ENCODE data around the gene KCNK18.
"Not testable (repeated sequence)": the region's sequence is repeated elsewhere in the genome, so short reads cannot be mapped to it uniquely, and the experiment has no call there.

The KCNK18 gene

DNA sequence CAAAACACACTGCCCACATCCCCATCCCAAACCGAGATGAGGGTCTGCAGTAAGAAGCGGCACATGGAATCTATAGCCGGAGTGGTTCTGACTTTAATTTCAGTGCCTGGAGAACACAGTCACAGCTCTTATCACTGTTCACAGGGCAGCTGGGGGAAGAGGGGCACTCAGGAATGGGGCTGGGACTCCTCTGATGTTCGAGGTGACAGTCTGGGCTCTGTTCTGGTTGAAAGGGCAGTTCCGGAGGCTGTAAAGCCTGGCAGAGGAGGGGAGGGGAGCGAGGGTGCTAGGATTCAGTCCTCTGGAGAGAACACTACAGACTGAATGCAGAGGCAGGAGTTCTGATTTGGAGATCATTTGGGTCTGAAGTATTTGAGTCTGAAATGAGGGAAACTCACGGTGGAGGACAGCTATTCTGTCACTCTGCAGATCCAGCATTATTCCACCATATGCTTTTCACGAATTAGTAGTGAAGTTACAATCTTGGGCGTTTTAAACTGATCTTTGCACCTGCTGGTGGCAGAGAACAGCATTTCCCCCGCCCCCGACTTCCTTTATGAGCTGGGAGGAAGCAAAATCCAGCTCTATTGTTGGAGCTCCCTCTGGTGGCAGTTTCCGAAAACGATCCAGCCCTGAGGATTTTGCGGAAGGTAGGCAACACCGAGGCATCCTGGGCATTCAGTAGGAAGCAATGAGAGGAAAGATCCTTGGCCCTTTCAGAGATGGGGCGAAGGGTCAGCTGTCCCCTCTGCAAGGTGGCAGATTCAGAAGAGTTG lies 22.7 kb upstream of the KCNK18 start:
- DNase-seq = peak; percentile 69

DNA sequence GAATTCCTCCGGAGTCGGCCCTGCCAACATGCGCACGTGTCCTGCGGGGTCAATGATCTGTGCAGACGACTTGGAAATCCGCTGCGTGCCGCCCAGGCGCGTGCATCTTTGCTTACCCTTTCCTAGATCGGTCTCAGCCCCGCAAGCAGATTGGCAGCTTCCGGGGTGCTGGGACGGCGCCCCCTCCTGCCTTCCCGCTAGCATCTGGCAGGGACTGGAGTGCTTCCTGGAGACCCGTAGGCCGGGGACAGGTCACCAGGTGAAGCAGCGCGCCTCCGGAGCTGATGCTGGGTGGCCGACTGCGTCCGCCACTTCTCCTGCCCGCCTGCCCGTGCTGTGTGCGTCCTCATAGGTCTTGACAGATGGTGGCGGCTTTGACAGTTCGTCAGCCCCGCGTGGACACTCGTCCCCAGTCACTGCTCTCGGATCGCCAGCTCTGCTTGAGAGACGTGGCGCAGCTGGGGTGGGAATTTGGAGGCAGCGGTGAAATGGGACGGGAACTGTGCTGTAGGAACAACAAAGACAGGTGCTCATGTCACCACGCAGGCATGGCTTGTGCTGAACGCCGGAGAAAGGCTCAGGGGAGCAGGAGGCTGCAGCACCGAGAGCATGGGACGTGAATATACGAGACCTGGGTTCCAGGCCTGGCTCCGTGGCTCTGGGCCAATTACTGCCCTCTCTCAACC lies 21.9 kb upstream of the KCNK18 start:
- DNase-seq = no peak

DNA sequence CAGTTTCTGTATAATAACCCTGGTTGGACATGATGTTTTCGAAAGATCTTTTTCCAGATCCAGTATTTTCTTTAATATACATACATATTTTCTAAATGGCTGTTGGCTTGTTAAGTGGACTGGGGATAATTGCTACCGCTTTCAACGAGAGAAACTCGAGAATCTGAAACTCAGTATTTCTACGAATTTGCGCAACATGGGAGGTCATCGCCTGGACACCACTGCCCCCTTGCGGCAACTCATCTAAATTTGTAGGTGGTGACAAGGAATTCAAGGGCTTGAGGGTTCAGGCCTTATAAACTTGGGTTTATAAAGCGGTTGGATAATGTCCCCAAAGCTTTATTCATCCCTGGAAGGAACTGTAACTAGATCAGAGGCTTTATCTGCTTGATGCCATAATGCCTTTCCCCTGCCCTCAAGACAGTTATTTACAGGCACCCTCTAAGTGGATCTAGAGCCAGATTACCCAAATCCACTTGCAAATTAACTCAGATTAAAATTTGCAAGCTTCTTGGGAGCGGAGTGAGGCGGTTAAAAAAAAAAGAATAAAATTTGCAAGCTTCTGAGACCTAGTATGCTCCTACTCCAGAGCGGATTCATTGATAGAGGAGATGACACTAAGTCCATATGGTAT lies 21.3 kb upstream of the KCNK18 start:
- peak; percentile 63 for DNase-seq

DNA sequence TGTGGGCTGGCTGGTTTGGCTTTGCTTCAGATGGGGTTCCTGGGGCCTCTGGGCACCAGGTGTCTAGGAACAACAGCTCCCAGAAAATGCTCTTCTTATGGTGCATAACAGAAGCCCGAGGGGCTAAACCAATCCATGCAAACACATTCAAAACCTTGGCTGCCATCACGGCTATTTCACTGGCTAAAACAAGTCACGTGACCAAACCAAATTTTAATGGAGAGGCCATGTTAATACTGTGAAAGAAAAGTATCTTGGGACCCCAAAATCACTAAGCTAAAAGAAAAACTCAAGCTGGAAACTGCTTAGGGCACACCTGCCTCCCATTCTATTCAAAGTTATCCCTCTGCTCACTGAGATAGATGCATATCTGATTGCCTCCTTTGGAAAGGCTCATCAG lies 19.1 kb upstream of the KCNK18 start:
- no peak for DNase-seq

DNA sequence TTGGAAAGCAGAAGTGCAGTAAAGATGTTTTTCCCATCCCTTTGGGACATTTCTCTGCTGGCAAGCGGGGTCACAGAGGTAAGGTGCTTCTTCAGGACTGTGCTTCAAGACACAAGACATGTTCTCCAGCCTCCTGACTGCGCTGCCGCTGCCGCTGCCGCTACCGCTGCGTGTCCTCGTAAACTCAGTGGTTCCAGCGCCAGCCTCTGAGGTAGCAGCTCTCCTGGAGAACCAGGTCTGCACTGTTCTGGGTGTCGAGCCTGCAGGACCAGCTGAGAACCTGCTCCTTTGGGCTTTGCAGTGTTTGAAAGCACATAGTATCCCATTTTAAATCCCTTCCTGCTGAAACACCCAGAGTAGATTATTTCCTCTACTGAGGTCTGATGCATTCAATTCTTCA lies 13.0 kb upstream of the KCNK18 start:
- DNase-seq = no peak

DNA sequence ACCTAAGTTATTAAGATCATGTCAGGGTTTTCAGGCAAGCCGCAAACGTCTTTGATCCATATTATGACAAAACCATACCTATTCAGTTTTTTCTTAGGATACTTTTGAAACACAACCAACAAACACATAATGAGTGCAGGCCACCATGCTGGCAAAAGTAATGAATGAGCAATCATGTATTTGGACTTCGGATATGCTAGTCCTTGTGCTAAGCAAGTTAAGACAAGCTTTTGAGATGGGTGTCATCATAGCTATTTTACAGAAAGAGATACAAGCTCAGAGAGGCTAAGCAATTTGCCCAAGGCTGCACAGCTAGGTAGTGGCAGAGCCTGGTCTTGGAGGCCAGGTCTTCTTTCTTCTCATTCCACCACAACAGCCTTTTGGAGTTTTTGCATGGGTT lies 12.5 kb upstream of the KCNK18 start:
- DNase-seq = no peak

DNA sequence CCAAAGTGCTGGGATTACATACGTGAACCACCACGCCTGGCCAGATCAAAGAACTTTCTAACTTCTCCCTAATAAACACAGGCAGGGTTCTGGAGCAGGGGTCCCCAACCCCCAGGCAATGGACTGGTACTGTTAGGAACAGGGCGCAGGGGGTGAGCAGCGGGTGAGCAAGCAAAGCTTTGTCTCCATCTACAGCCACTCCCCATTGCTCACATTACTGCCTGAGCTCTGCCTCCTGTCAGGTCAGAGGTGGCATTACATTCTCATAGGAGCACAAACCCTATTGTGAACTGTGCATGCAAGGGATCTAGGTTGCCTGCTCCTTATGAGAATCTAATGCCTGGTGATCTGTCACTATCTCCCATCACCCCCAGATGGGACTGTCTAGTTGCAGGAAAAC lies 11.5 kb upstream of the KCNK18 start:
- not testable (repeated sequence) for DNase-seq

DNA sequence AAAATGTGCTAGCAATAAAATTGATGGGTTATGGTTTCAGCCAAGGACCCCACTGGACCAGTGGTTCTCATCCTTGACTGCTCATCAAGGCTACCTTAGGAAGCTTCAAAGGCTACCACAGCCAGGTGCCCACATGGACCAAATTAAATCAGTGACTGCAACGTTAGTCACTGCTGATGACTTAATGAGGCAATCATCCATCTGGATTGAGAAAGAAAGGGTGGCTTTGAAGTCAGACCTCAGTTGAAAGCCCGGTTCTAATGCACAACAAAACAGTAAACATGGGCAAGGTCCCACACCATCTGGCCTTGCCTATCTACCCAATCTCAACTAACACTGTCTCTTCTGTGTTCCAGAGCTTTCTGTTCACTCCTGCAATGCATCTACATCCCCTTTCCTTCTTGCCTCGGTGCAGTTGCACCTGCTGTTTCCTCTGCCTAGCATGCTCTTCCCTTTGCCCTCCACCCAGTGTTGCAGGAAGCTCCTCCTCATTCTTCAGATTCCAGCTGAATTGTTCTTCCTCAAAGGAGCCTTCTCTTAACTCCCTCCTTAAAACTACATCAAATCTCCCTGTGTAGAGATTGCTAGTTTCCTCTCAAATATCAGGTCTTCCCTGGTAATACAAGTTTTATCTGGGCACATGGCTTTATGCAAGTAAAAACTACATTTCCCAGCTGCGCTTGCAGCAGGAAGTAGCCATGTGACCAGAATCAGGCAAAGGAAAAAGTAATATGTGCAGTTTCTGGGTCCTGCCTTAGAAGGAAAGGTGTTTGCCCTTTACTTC lies 10.3 kb upstream of the KCNK18 start:
- peak; percentile 61 for DNase-seq

DNA sequence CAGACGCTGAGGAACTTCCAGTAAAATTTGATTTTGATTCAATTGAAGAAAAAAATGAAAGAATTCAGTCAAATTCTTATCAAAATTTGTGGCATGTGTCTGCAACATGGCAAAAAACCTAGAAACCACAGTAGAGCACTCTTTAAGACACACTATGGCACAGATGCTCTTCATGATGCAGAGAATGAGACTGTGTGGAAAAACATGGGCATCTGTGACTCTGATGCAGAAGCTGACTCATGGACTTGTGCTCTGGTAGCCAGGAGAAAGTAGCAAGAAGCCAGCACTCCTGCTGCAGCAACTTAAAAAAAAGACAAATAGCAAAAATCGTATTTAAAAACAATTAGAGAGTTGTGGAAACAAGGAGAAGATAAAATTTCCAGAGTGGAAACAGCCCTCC lies 8.9 kb upstream of the KCNK18 start:
- DNase-seq = no peak

DNA sequence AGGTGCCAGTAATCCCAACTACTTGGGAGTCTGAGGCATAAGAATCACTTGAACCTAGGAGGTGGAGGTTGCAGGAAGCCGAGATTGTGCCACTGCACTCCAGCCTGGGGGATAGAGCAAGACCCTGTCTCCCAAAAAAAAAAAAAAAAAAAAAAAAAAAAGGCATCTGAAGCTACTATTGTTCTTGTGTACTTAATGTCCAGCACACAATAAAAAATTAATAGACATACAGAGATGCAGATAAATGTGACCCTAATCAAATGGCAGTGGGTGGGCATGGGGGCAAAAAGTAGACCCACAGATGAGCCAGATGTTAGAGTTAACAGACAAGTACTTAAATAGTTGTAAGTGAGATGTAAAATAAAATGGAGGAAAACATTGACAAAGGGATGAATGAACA lies 7.7 kb upstream of the KCNK18 start:
- DNase-seq = no peak

DNA sequence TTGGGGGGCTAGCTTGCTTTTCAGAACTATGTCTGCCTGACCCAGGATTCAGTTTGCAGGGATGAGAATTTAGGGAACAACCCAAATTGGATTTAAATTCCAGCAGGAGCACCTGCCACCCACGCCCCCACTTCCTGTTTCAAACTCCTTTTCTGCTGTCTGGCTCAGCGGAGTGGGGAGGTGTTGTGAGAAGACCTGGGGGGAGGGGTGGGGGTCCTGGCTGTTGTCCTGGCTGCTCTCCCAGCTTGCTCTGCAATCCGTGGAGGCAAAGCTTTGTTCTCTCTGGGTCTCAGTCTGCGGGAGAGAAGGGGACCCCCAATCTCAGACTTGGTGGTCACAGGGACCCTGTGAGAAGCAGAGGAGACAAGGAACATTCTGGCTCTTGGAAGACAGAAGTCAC lies 799 bp downstream of the KCNK18 start:
- DNase-seq = no peak

DNA sequence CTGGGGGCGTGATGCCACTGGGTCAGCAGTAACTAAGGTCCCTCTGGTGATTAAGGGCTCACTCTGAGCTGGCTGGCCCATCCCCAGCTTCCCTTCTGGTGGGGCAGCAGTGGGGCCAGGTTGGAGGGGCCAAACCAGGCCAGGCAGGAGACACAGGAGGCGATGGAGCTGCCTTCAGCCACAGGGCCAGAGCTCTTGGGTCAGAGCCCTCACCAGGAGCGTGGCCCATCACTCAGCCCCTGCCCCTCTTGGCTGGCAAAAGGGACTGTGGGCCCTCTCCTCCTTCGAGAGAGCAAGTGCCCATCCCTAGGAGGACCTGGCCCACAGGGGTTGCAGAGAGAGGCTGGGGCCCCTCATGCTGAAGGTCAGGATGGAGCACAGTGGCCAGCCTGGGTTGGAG lies 4.5 kb downstream of the KCNK18 start:
- no peak for DNase-seq

DNA sequence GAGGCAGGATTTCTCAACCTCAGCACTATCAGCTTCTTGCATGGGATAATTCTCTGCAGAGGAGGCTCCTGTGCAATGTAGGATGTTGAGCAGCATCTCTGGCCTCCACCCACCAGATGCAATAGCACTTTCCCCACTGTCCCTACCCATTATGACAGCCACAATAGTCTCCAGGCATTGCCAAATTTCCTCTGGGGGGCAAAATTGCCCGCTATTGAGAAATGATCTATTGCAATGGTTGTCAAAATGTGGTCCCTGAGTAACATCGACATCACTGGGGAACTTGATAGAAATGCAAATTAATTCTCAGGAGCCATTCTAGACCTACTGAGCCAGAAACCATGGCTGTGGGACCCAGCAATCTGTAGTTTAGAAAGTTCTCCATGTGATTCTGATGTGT lies 7.0 kb downstream of the KCNK18 start:
- no peak for DNase-seq

DNA sequence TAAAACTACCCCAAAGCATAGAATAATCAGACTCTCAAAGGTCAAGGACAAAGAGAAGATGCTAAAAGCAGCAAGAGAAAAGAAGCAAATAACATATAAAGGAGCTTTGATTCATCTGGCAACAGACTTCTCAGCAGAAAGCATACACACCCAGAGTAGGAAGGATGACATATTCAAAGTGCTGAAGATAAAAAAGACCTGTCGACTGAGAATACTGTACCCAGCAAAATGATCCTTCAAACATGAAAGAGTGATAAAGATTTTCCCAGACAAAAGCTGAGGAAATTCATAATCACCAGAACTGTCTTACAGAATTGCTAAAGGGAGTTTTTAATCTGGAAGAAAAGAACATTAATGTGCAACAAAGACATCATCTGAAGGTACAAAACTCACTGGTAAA lies 14.9 kb downstream of the KCNK18 start:
- DNase-seq = no peak

DNA sequence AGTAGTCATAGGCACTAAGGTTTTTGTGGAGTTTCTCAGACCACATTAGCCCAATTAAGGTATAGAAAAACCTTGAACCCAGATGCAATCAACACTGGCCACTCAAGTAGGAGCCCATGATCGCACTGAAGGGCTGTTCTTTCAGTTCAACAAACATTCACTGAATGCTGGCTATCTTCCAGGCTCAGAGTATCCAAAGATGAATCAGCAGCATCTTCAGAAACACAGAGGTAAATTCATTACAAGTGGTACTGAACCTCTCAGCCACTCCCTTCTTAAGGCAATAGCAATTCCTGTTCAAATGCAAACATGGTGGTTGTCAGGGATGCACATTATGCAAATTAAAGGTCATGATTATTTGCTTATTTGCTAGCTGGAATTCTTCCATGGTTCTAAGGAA lies 17.1 kb downstream of the KCNK18 start:
- peak; percentile 66 for DNase-seq

DNA sequence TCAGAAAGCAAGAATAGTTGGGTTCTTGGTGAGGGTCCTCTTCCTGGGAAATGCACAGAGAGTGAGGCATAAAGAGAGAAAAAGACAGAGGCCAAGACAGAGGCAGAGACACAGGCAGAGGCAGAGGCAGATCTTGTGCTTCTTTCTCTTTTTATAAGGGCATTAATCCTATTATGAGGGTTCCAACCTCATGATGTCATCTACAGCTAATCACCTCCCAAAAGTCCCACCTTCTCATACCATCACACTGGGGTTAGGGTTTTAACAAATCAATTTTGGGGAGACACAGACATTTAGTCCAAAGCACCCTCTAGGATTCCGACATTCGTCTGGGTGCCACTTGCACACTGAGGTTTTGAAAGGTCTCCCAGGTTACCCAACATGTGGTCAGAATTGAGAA lies 17.8 kb downstream of the KCNK18 start:
- DNase-seq = no peak

DNA sequence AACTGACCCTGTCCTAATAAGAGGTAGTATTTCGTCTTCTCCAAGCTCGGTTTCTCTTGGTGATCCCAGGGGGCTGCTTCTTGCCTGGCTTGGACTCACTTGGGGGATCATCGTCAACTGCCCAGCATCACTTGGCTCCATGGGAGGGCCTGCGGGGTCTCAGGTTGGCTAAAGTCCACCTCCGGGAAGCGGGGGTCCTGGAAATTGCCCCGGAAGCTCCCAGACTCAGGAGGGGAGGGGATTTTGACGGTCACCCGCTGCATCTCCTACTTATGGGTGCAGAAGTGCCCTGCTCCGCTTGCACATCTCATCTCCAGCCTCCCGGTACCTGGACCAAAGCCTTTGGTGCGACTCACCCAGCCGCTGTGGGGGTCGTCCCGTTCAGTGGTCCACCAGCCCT lies 18.7 kb downstream of the KCNK18 start:
- no peak for DNase-seq

DNA sequence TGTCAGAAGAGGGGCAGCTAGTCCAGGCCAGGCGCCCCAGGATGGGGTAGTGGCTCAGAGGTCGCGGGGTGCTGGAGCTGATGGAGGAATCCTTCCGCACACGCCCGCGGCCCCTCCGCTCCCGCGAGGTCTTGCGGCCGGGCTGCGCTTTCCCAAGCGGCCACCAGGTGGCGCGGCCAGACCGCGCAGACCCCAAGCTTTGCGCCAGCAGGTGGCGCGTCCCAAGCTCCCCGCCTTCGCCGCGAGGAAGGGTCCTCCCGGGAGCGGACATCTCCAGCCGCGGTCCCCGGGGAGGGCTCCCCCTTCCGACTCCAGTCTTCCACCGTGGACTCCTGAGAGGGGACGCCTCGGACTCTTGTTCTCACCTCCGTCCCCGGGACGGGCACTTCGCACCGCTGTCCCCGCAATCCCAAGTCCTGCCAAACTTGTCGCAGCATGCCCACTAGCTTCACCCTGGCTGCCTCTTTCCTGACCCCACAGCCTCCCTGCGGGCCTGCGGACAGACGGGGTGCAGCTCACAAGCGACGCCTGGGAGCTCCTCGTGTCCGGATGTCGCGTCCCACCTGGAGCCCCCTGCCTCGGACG lies 19.4 kb downstream of the KCNK18 start:
- DNase-seq = peak; percentile 51

DNA sequence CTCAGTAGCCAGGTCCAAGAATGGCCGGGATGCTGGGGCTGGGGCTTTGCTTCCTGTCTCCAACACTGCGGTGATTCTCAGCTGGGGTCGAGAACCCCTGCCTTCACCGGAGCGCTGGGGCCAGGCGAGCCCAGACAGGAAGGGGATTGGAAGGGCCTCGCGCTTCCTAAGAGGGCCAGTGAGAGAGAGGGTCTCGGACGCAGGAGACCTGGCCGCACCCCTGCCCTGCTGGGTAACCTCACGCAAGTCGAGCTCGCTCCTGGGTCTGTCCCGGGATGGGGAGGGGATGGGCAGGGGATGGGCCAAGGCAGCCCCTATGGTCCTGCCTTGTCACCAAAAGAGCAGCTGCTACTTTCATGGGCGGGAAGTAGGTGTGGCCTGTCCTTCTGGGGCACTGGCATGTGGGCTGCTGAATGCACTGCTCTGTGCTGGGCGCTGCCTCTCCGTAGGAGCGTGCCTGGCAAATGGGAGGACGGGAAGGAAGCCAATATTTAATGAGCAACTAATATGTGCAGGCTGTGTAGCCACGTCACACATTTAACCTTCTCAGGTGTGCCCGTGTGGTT lies 20.0 kb downstream of the KCNK18 start:
- peak; percentile 9 for DNase-seq

DNA sequence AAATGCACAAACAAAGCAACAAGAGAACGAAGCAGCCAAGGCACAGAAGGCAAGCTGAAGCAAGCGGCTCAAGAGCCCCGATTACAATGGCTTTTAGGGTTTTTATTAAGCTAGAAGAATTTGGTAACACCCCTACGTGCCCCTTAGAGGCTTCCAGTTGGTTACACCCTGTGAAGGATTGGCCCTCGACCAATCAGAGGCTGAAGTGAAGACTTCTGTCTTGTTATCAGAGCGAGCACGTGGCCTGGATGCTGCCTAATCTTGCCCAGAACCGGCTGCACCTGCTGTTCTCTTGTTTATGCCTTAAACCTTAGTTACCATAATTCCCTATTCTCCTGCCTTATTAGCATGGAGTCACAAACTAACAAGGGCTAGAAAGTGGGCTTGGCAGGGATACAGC lies 21.4 kb downstream of the KCNK18 start:
- DNase-seq = no peak

DNA sequence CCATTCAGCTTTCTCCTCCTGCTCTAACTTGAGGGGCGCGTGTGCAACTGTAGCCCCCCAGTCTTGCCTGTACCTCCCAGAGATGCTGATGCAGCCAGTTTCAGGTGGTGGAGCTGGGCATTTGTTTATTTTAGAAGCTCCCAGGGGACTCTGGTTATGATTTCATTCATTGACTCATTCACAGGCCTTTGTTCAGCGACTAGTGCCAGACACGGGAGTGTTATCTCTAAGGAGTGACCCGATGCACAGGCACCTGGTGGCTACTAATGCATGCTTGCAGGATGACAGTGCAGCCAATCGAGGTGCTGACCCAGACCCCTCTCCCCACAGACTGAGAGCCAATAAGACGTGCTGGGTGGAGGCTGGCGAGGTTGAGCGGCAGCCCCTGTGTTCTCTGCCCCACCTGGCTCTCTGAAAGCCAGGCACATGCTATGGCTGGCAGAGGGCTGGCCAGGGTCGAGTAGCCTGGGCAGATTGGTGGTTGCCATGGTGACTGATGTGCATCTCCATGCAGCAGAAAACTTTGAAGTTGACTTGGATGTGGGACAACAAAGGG lies 23.9 kb downstream of the KCNK18 start:
- peak; percentile 83 for DNase-seq

DNA sequence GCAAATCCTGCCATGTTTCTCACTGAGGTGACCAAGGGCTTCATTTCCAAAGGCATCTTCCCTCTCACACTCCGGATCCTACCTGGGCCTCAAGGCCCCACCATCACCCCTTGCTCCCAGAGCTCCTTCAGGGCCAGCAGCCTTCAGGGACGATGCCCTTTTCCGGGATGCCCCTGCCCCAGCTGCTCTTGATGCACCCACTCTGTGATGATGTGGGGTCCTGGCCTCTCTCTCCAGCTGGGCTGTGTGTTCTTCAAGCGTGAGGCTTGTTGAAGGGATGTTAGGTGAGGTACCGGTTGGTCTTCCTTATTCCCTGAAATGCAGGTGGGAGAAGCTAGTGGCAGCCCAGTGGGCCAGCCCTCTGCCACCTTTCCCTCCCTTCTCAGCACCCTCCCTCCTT lies 25.3 kb downstream of the KCNK18 start:
- no peak for DNase-seq

All from kidney glomerular epithelial cell (primary cell).